OCI-LY1 (cell line): ENCODE results near the gene RAP2C.

ENCODE experiments used
- EZH2 ChIP-seq: fragments of 200-600 bp; sonication (generic), shearing (Covaris generic); IDR thresholded peaks from 2 replicates; pipeline ENCODE4 v1.8.0; 2017; ENCODE audit warnings: borderline replicate concordance, mixed run types, mild to moderate bottlenecking, antibody characterized with exemption, low read length, moderate library complexity, mixed read lengths
- TF ChIP-seq, protein P1 (sequence below): fragments of 200-600 bp; sonication (generic), shearing (Covaris generic); IDR thresholded peaks from 2 replicates; pipeline ENCODE4 v1.5.1; 2017; ENCODE audit warnings: mild to moderate bottlenecking, antibody characterized with exemption, low read length, moderate library complexity, mixed read lengths

- TF ChIP-seq, protein P1, sequence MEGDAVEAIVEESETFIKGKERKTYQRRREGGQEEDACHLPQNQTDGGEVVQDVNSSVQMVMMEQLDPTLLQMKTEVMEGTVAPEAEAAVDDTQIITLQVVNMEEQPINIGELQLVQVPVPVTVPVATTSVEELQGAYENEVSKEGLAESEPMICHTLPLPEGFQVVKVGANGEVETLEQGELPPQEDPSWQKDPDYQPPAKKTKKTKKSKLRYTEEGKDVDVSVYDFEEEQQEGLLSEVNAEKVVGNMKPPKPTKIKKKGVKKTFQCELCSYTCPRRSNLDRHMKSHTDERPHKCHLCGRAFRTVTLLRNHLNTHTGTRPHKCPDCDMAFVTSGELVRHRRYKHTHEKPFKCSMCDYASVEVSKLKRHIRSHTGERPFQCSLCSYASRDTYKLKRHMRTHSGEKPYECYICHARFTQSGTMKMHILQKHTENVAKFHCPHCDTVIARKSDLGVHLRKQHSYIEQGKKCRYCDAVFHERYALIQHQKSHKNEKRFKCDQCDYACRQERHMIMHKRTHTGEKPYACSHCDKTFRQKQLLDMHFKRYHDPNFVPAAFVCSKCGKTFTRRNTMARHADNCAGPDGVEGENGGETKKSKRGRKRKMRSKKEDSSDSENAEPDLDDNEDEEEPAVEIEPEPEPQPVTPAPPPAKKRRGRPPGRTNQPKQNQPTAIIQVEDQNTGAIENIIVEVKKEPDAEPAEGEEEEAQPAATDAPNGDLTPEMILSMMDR = peak; percentile 34; the same call in 1 of the 2 replicates
- no peak for TF ChIP-seq EZH2
Observed at GRCh38 chrX:132226169-132226568, 6.9 kb upstream of the RAP2C start.
